Suppressor macrophage (primary cell): ENCODE measurements around the gene IGBP1.
"Not testable (repeated sequence)": the region's sequence is repeated elsewhere in the genome, so short reads cannot be mapped to it uniquely, and the experiment has no call there.

ENCODE experiments used
- DNase-seq, 4 experiments: peaks; one replicate each; pipeline ENCODE4 v3.0.0-alpha.2; 2020 to 2022

IGBP1 gene

DNA sequence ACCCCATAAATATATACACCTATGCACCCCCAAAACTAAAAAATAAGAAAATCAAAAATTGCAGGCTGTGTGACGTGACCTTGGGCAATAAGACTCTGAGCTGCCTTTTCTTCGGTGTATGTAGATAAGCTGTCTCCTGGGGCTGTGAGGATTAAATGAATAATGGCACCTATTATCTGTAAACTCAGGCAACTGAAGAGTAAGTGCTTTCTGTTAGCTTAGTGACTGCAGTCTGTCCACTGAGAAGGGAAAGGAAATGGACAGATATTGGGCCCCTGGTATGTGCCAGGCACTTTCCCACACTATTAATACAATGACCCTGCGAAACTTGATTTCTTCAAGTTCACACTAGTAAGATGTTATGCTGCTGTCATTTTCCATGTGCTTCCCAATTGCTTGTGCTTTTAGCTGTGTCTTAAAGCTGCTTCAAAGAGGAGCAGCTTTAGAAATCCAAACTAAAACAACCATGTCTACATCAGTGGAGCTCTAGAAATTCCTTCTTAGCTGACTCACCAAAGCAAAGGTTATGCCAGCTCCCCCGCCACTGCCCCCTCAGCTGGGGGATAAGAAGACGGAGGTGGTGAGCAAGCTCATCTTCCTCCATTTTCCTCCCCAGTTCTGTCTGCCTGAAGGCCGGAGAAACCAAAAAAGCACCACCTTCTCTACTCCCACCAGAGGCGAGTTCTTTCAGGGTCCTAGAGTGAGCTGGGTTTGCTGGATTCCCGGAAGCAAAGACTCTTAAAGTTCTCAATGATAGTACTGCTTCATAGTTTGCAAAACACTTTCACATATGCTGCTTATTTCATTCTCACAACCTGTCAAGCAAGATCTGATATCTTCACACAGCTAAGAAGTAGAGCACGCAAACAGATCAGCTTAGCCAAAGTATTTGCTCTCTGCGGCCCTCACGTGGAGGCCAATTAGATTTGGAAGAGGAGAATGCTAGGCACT is 35.3 kb downstream of the IGBP1 start:
- no peak for DNase-seq

DNA sequence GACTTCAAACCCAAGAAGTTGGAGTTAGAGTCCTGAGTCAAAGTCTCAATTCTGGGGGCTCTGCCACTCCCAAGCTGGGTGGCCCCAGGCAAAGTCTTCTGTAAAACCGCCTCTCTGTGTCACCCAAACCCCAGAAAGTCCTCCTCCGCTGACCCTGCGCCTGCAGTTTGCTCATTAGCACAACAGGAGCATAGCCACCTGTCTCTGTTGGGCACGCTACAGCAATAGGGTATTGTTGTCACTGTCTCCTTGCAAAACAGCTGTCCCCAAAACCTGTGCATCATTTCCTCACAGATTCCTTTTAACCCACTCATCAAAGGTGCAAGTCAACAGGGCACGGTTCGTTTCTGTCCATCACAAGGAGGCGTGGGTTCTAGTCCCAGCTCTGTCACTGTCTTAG is 36.0 kb downstream of the IGBP1 start:
- no peak for DNase-seq

DNA sequence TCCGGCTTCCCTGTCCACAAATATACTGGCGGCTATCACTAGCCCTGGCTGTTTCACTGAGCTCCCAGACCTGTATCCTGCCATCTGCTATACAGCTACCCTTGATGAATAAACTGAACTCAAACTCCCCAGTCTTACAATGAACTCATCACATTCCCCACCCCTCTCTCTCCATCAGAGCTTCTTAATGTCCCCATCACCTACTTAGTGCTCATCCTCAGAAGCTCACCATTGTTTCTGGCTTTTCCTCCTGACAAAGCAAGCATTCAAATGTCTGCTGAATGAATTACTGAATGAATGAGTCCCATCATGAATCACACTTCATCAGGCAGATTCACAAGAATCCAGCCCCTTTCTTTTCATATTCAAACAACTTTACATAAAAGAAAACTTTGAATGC is 38.4 kb downstream of the IGBP1 start:
- peak in 1 of 4 experiments; percentile 5 for DNase-seq

DNA sequence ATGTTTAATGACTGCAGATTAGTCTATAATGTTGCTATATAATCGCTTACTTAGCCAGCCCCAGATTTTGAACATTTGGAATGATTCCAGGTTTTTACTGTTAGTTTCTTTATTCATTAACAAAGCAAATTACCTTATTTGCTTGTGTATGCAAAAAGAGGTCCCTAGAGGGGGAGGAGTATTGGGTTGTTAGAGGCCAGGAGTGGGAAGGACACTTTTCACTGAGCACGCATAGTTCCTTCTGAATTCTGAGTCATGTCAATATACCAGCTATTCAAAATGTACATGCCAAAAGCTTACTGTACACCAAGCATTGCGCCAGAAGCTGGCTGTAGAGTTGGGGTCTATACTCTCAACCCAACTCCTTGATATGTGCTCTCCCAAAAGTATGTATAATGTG is 39.0 kb downstream of the IGBP1 start:
- peak in 2 of 4 experiments; percentile 8 to 10 for DNase-seq

DNA sequence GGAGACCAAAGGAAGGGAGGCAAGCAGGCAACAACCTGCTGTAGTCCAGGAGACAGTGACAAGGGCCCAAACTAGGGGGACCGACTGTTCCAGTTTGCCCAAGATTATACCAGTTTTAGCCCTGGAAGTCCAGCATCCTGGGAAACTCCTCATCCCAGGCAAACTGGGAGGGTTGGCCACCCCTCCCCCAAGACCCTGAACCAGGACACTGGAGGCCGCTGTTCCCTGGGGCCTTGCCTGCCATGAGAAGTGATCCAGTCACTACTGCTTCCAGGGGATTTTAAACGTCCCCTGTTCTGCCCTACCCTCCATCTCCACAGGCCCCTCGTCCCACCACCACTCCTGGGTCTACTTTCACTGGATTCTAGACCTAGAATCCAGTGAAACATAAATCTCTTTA is 39.7 kb downstream of the IGBP1 start:
- no peak for DNase-seq

DNA sequence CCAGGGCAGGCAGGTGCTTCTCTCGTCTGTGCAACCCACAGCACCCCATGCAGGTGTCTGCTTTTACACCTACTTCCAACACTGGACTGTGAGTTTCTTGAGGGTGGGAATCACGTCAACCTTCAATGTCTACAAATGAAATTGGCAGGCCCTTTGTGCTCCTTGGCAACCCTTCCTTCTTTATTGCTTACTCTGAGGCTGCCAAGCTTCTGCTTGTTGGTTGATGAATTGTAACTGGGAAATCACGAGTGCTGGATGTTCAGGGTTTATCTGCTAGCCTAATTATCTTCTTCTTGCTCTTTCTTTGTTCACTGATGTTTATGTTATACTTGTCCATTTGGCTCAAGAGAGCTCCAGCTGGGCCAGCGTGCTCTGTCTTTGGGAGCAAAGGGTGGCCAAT is 41.5 kb downstream of the IGBP1 start:
- DNase-seq = no peak

DNA sequence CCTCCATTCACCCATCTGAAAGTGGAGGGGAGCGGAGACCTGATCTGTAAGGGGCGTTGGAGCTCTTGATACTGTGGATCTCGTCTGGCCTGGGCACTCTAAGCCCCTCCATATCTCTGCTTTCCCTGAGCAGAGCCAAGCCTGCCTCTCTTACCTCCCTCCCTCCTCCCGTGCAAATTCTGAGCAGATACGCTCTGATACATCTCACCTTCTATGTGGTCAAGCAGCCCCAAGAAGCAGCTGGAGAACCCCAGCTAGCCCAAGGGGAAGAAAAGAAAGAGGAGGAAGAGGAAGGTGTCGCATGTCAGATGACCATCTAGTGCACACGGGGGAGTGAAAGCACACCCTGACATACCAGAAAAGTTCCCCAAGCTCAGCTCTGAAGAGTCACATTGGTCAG is 42.1 kb downstream of the IGBP1 start:
- no peak for DNase-seq

DNA sequence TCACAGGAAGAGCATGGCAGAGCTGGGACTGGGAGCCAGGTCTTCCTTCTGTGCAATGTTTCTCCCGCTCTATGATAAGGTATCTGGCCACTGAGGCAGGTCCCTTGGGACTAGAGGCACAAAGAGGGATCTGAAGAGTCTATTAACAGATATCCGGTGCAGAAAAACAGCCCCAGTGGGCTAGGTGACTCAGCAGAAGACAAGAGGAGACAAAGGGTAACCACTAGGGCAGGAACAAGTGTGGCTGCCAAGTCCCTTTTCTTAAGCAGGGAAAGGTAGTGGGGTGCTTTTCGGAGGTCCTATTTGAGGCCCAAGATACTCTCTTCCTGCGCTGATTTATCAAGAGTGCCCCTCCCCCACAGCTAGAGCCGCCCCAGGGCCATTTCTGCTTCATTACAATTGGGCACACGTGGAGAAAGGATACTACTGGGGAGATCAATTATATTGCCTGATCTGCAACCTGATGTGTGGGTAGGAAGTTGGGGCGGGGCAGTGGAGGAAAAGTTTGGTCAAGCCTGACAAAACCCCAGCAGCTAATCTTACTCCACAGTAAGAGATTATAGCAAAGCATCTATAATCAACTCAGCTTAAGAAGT is 43.8 kb downstream of the IGBP1 start, which contains the start of gene DGAT2L6:
Gene DGAT2L6, plus strand, starts transcription at position 546 of the 596 bp plus-strand sequence. CDS start 100 bp downstream, outside the sequence.
- DNase-seq = no peak

DNA sequence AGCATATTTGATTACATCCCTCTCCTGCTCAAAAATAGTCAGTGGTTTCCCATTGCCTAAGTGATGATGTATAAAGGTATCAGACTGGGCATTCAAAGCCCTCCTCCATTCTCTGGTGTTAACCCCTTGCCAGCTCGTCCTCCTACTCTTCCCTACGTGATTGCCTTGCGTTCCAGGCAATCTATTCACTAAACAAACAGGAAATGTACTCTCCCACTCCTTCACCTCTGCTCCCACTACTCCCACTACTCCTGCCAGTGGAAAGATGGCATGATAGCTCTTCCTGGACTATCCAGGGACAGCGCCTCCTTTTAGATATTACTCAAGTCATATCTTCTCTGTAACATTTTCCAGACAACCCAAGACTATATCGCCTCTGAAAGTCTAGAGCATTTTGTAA is 49.8 kb downstream of the IGBP1 start:
- no peak for DNase-seq

DNA sequence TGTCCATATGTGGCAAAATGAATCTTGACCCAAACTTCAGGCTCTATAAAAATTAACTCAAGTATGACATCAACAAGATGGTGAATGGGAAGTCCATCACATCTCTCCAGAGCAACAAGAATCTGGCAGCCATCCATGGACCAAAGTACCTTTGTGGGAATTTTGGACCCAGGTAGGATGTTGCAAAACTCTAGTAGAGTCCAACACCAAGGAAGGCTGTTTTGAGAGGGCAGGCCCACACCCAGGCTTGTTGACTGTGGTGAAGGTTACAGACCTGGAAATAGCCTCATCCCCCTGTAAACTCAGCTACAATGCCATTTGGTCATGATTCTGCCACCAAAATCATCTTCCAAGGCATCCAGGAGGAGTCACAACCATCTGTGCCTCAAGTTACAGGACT is 57.0 kb downstream of the IGBP1 start:
- DNase-seq = no peak

DNA sequence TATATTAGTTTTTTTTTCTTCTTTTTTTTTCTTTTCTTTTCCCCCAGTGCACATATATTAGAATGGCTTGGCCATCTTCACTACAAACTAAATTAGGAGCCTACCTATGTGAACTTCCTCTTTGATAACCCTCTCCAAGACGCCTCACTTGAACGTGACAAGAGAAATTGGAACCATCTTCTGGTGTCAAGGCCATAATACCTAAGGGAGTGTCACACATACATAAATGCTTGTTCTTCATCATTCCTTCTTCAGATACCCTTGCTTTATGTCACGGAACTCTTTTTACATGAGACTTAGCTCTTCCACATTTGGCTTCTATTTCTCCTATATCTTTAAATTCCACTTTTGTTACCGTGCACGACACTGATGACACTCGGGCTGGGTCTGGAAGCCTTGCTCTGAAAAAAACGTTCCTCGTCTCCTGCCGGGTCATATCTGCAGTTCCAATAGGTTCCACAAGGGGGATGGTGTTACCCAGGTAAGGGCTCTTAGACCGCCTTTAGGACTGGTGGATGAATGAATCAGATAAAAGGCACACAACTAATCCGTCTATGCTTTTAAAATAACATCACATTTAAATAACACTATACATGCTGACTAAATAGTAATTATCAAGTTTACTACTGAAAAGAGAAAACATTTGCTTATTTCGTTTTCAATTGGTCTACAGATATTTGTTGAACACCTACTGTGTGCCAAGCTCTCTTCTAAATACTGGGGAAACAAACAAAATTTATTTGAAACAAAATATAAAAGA is 63.9 kb downstream of the IGBP1 start:
- DNase-seq = peak; percentile 38 to 64 (median 52)

DNA sequence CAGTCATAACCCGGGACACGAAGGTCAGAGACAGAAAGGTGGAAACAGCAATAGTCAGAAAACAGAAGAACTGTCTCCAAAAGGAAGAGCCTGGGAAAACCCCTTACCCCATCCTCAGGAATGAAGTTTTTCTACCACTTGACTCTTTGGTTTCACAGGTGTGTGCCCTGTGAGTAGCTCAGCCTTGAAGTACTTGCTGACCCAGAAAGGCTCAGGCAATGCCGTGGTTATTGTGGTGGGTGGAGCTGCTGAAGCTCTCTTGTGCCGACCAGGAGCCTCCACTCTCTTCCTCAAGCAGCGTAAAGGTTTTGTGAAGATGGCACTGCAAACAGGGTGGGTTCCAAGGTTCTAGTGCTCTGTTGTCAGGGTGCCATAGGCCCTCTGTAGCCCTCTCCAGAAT is 68.5 kb downstream of the IGBP1 start:
- no peak for DNase-seq

DNA sequence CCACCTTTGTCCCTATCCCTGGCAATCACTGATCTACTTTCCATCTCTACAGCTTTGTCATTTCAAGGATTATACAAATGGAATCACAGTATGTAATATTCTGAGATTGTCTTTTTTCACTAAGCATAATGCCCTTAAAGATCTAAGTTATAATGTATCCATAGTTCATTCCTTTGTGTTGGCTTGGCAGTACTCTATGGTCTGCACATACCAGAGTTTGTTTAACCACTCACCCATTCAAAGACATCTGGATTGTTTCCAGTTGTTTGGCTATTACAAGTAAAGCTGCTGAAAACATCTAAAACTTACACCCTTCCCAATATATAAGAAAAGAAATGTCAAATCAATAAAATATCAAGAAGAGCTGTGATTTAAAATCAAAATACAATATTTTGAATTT is 75.2 kb downstream of the IGBP1 start:
- DNase-seq = no peak

DNA sequence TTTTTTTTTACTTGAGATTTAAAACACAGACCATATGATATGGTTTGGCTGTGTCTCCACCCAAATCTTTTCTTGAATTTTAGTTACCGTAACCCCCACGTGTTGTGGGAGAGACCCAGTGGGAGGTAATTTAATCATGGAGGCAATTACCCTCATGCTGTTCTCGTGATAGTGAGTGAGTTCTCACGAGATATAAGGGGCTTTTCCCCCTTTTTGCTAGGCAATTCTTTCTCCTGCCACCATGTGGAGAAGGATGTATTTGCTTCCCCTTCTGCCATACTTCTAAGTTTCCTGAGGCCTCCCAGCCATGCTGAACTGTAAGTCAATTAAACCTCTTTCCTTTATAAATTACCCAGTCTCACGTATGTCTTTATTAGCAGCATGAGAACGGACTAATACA is 76.3 kb downstream of the IGBP1 start:
- not testable (repeated sequence) for DNase-seq
